ENCODE data around the gene MND1. TPM values are rescaled to one million over a fixed set of nuclear protein-coding genes. Genes with fewer than 3 reads are reported as not detected.

Gene MND1
- total RNA-seq, 4 donors from 2014 or later = 2.3 to 4.2 (median 3.8) TPM

DNA sequence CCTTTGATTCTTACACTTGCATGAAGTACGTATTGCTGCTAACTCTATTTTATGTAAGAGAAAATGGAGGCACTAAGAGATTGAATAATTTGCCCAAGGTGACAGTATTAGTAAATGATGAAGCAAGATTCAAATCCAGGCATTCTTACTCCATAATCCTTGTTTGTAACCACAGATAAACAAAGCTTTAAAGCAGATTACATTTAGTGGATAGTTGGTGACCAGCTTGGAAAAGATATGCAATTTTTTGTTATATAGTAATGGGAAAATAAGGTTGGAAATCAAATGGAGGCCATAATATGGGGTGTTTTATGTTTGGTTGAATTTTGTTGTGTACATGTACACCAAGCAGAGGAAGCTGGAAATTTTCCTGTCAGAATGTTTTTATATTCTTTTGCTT is 30.8 kb downstream of the MND1 start:
- intact Hi-C loops (cut with DNase I) = no loop called here
- Histone ChIP-seq H3K4me1 (no peaks in the 10 kb centered on the region), H3K36me3 (no peaks in the 10 kb centered on the region), H3K4me3 (no peak overlapping the region), H3K9me3 (peaks cover 0 to 3% (median 0%) of the 10 kb centered on the region in 3 donors), H3K27me3 (no peaks in the 10 kb centered on the region), H3K27ac (no peak overlapping the region)
- WGBS, 2 donors = 73 to 86% methylated on average over 1 of the region's 1 CpG
- no peak for TF ChIP-seq POLR2A (IDR thresholded peaks at IDR 0.05)
- TF ChIP-seq, protein P1, sequence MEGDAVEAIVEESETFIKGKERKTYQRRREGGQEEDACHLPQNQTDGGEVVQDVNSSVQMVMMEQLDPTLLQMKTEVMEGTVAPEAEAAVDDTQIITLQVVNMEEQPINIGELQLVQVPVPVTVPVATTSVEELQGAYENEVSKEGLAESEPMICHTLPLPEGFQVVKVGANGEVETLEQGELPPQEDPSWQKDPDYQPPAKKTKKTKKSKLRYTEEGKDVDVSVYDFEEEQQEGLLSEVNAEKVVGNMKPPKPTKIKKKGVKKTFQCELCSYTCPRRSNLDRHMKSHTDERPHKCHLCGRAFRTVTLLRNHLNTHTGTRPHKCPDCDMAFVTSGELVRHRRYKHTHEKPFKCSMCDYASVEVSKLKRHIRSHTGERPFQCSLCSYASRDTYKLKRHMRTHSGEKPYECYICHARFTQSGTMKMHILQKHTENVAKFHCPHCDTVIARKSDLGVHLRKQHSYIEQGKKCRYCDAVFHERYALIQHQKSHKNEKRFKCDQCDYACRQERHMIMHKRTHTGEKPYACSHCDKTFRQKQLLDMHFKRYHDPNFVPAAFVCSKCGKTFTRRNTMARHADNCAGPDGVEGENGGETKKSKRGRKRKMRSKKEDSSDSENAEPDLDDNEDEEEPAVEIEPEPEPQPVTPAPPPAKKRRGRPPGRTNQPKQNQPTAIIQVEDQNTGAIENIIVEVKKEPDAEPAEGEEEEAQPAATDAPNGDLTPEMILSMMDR (IDR thresholded peaks at IDR 0.05) = no peak
- DNase-seq = no peak

- TF ChIP-seq, protein P1 (IDR thresholded peaks at IDR 0.05) = no peak
- TF ChIP-seq POLR2A (IDR thresholded peaks at IDR 0.05) = no peak
- 74 to 86% methylated on average over 4 of the region's 4 CpGs for WGBS, 2 donors
- H3K4me1 ChIP-seq = no peaks in the 10 kb centered on the region
- no peaks in the 10 kb centered on the region for H3K27me3 ChIP-seq
- H3K4me3 ChIP-seq = no peak overlapping the region
- H3K36me3 ChIP-seq = no peaks in the 10 kb centered on the region
- intact Hi-C loops (cut with DNase I) = no loop called here
- no peak overlapping the region for H3K27ac ChIP-seq
- no peaks in the 10 kb centered on the region for H3K9me3 ChIP-seq
- no peak for DNase-seq
Observed at GRCh38 chr4:153383131-153383530, 38.6 kb downstream of the MND1 start.

DNA sequence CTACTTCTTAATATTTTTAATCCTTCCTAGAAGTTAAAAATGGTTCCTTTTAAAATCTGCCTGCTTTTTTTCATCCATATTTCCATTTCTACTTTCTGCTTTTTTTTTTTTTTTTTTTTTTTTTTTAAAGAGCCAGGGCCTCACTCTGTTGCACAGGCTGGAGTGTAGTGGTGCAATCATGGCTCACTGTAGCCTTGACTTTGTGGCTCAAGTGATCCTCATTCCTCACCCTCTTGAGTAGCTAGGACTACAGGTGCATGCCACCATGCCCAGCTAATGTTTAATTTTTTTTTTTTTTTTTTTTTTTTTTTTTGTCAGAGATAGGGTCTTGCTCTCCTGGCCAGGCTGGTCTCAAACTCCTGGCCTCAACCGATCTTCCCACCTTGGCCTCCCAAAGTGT is 39.7 kb downstream of the MND1 start:
- no peaks in the 10 kb centered on the region for H3K9me3 ChIP-seq
- no peaks in the 10 kb centered on the region for H3K36me3 ChIP-seq
- H3K4me1 ChIP-seq = no peaks in the 10 kb centered on the region
- no peak overlapping the region for H3K27ac ChIP-seq
- intact Hi-C loops (cut with DNase I) = no loop called here
- 92 to 100% methylated on average over 1 of the region's 1 CpG for WGBS, 2 donors
- H3K27me3 ChIP-seq = no peaks in the 10 kb centered on the region
- no peak overlapping the region for H3K4me3 ChIP-seq
- DNase-seq = no peak
- no peak for TF ChIP-seq POLR2A (IDR thresholded peaks at IDR 0.05)

- DNase-seq = no peak
- Histone ChIP-seq H3K27me3 (no peaks in the 10 kb centered on the region), H3K4me3 (no peak overlapping the region), H3K9me3 (no peaks in the 10 kb centered on the region), H3K27ac (no peak overlapping the region), H3K4me1 (no peaks in the 10 kb centered on the region), H3K36me3 (no peaks in the 10 kb centered on the region)
- TF ChIP-seq, protein P1 (IDR thresholded peaks at IDR 0.05) = no peak
- TF ChIP-seq POLR2A (IDR thresholded peaks at IDR 0.05) = no peak
- intact Hi-C loops (cut with DNase I) = no loop called here
- WGBS, 2 donors = 83 to 94% methylated on average over 2 of the region's 2 CpGs
Observed at GRCh38 chr4:153385784-153386183, 41.3 kb downstream of the MND1 start.

GRCh38 chr4:153387981-153388380 is 43.5 kb downstream of the MND1 start:
- Histone ChIP-seq H3K27me3 (no peaks in the 10 kb centered on the region), H3K36me3 (no peaks in the 10 kb centered on the region), H3K4me1 (no peaks in the 10 kb centered on the region), H3K4me3 (no peak overlapping the region), H3K27ac (no peak overlapping the region), H3K9me3 (no peaks in the 10 kb centered on the region)
- TF ChIP-seq, protein P1 (IDR thresholded peaks at IDR 0.05) = no peak
- no peak for TF ChIP-seq POLR2A (IDR thresholded peaks at IDR 0.05)
- intact Hi-C loops (cut with DNase I) = no loop called here
- DNase-seq = no peak
- 52 to 57% methylated on average over 2 to 4 of the region's 4 CpGs for WGBS, 2 donors

- H3K4me3 ChIP-seq = no peak overlapping the region
- no peak for DNase-seq
- intact Hi-C loops (cut with DNase I) = no loop called here
- no peak overlapping the region for H3K27ac ChIP-seq
- TF ChIP-seq POLR2A (IDR thresholded peaks at IDR 0.05) = no peak
- TF ChIP-seq, protein P1 (IDR thresholded peaks at IDR 0.05) = no peak
- 44 to 56% methylated on average over 6 of the region's 6 CpGs for WGBS, 2 donors
- no peaks in the 10 kb centered on the region for H3K27me3 ChIP-seq
- H3K36me3 ChIP-seq = no peaks in the 10 kb centered on the region
- no peaks in the 10 kb centered on the region for H3K9me3 ChIP-seq
- H3K4me1 ChIP-seq = no peaks in the 10 kb centered on the region
Observed at GRCh38 chr4:153393397-153393796, 48.9 kb downstream of the MND1 start.

Measured in esophagus squamous epithelium (tissue), 5 donors.